Omental fat pad (tissue), 4 donors: ENCODE data around the gene TSPAN14. TPM values are rescaled to one million over a fixed set of nuclear protein-coding genes. Genes with fewer than 3 reads are reported as not detected.

ENCODE experiments used
- ATAC-seq: fragments of 150-250 bp; one replicate; pipeline ENCODE4 v1.9.1; 2016; ENCODE audit warnings: mild to moderate bottlenecking, moderate library complexity; ENCODE audit not compliant: low FRiP score
- DNase-seq: peaks from one replicate; pipeline ENCODE4 v3.0.0-alpha.2; 2019; ENCODE audit warnings: low spot score
- CTCF ChIP-seq, 3 donors: fragments of 450-650 bp; IDR thresholded peaks; one replicate each; pipeline ENCODE4 v1.5.1; 2016 to 2017; ENCODE audit warnings: antibody characterized with exemption in 3 of 3, mild to moderate bottlenecking in 3 of 3, moderate library complexity in 2 of 3
- total RNA-seq, 4 donors: library from RNA; depleted of rRNA; stranded (reverse); fragments of >200 nt; gene quantifications; one replicate each; pipeline ENCODE4 v1.1.0, GENCODE V29; 2016

TSPAN14 gene
- total RNA-seq, 4 donors from 2014 or later = 42.4 to 114 (median 91.6) TPM

GRCh38 chr10:80449520-80449919, 4.6 kb upstream of the TSPAN14 start:
- no peak for TF ChIP-seq CTCF (IDR thresholded peaks at IDR 0.05)
- no peak for DNase-seq
- no peak for ATAC-seq

- TF ChIP-seq CTCF (IDR thresholded peaks at IDR 0.05) = no peak
- no peak for DNase-seq
- ATAC-seq = no peak
Measured at GRCh38 chr10:80451132-80451531, 3.0 kb upstream of the TSPAN14 start.

- ATAC-seq (no peak), DNase-seq (no peak)
- TF ChIP-seq CTCF (IDR thresholded peaks at IDR 0.05) = no peak
Measured at GRCh38 chr10:80452069-80452468, 2.0 kb upstream of the TSPAN14 start.

- no peak for DNase-seq
- ATAC-seq = no peak
- no peak for TF ChIP-seq CTCF (IDR thresholded peaks at IDR 0.05)
Measured at GRCh38 chr10:80452640-80453039, 1.5 kb upstream of the TSPAN14 start.

- DNase-seq = no peak
- no peak for TF ChIP-seq CTCF (IDR thresholded peaks at IDR 0.05)
- peak; percentile 1 for ATAC-seq
Measured at GRCh38 chr10:80453056-80453841, 861 bp upstream of the TSPAN14 start.

- ATAC-seq (peak; percentile 17), DNase-seq (no peak)
- no peak for TF ChIP-seq CTCF (IDR thresholded peaks at IDR 0.05)
Measured at GRCh38 chr10:80454513-80455460, 677 bp downstream of the TSPAN14 start.
